HG03378 (cell line): ENCODE results near the gene FCGR2B.
"Not testable (repeated sequence)": the region's sequence is repeated elsewhere in the genome, so short reads cannot be mapped to it uniquely, and the experiment has no call there.

Experiments
- ATAC-seq: cut with Tn5 transposase; IDR thresholded peaks from one replicate; pipeline ENCODE4 v1.9.1; 2021; ENCODE audit warnings: mild to moderate bottlenecking, moderate library complexity; ENCODE audit not compliant: unreplicated experiment

Gene FCGR2B

GRCh38 chr1:161644855-161645254, 18.1 kb upstream of the FCGR2B start:
- not testable (repeated sequence) for ATAC-seq

GRCh38 chr1:161647507-161648360, 15.2 kb upstream of the FCGR2B start:
- ATAC-seq, result not testable (repeated sequence)

- not testable (repeated sequence) for ATAC-seq
These were observed 9.4 kb upstream of the FCGR2B start for GRCh38 chr1:161653541-161653940.

GRCh38 chr1:161653971-161654370, 9.0 kb upstream of the FCGR2B start:
- ATAC-seq, result not testable (repeated sequence)

- not testable (repeated sequence) for ATAC-seq
These were observed 4.4 kb upstream of the FCGR2B start for GRCh38 chr1:161658524-161658923.

GRCh38 chr1:161661660-161662311, 1.2 kb upstream of the FCGR2B start:
- peak; percentile 41 for ATAC-seq

- ATAC-seq, result not testable (repeated sequence)
These were observed 626 bp downstream of the FCGR2B start for GRCh38 chr1:161663569-161663968.

- ATAC-seq, result not testable (repeated sequence)
These were observed 1.7 kb downstream of the FCGR2B start for GRCh38 chr1:161664689-161665088.

GRCh38 chr1:161671045-161672020, 8.4 kb downstream of the FCGR2B start:
- ATAC-seq, result not testable (repeated sequence)

- not testable (repeated sequence) for ATAC-seq
These were observed 10.5 kb downstream of the FCGR2B start for GRCh38 chr1:161673437-161673836.

GRCh38 chr1:161674447-161674846, 11.5 kb downstream of the FCGR2B start:
- not testable (repeated sequence) for ATAC-seq

GRCh38 chr1:161674908-161675307, 12.0 kb downstream of the FCGR2B start:
- ATAC-seq, result not testable (repeated sequence)

GRCh38 chr1:161676441-161676840, 13.5 kb downstream of the FCGR2B start:
- no peak for ATAC-seq

GRCh38 chr1:161676958-161677689, 14.2 kb downstream of the FCGR2B start:
- no peak for ATAC-seq

GRCh38 chr1:161678500-161678899, 15.6 kb downstream of the FCGR2B start:
- no peak for ATAC-seq

- ATAC-seq, result no peak
These were observed 18.9 kb downstream of the FCGR2B start for GRCh38 chr1:161681879-161682278.

GRCh38 chr1:161688946-161689345, 26.0 kb downstream of the FCGR2B start:
- ATAC-seq, result no peak

- ATAC-seq, result no peak
These were observed 28.9 kb downstream of the FCGR2B start for GRCh38 chr1:161691846-161692245.

GRCh38 chr1:161693020-161693712, 30.2 kb downstream of the FCGR2B start:
- not testable (repeated sequence) for ATAC-seq

GRCh38 chr1:161698302-161698701, 35.4 kb downstream of the FCGR2B start:
- not testable (repeated sequence) for ATAC-seq
